Kidney tubule cell (primary cell): ENCODE results near the gene PRKN.
"Not testable (repeated sequence)": the region's sequence is repeated elsewhere in the genome, so short reads cannot be mapped to it uniquely, and the experiment has no call there.

Experiments
- DNase-seq: peaks from one replicate; pipeline ENCODE4 v3.0.0-alpha.2; 2018; ENCODE audit warnings: low spot score

The PRKN gene

GRCh38 chr6:161894436-161894835 is 833.1 kb downstream of the PRKN start:
- no peak for DNase-seq

GRCh38 chr6:161891542-161891941 is 836.0 kb downstream of the PRKN start:
- no peak for DNase-seq

GRCh38 chr6:161890832-161891297 is 836.7 kb downstream of the PRKN start:
- DNase-seq = no peak

- DNase-seq = no peak
These were observed 837.3 kb downstream of the PRKN start for GRCh38 chr6:161890133-161890831.

- DNase-seq = no peak
These were observed 838.2 kb downstream of the PRKN start for GRCh38 chr6:161889324-161889723.

- not testable (repeated sequence) for DNase-seq
These were observed 841.0 kb downstream of the PRKN start for GRCh38 chr6:161886545-161886944.

GRCh38 chr6:161884782-161885181 is 842.8 kb downstream of the PRKN start:
- no peak for DNase-seq

- no peak for DNase-seq
These were observed 845.3 kb downstream of the PRKN start for GRCh38 chr6:161882196-161882765.

- no peak for DNase-seq
These were observed 847.5 kb downstream of the PRKN start for GRCh38 chr6:161880056-161880455.

GRCh38 chr6:161876231-161876630 is 851.3 kb downstream of the PRKN start:
- DNase-seq = no peak

- no peak for DNase-seq
These were observed 857.2 kb downstream of the PRKN start for GRCh38 chr6:161870236-161870901.

GRCh38 chr6:161869491-161869890 is 858.1 kb downstream of the PRKN start:
- DNase-seq = no peak

- DNase-seq = no peak
These were observed 861.0 kb downstream of the PRKN start for GRCh38 chr6:161866570-161866969.

- DNase-seq = not testable (repeated sequence)
These were observed 866.5 kb downstream of the PRKN start for GRCh38 chr6:161861061-161861460.

GRCh38 chr6:161853657-161854056 is 873.9 kb downstream of the PRKN start:
- no peak for DNase-seq

- DNase-seq = not testable (repeated sequence)
These were observed 876.1 kb downstream of the PRKN start for GRCh38 chr6:161851486-161851885.

- DNase-seq = no peak
These were observed 877.0 kb downstream of the PRKN start for GRCh38 chr6:161850562-161850961.

- no peak for DNase-seq
These were observed 879.9 kb downstream of the PRKN start for GRCh38 chr6:161847628-161848027.

- DNase-seq = no peak
These were observed 882.8 kb downstream of the PRKN start for GRCh38 chr6:161844804-161845203.

- DNase-seq = no peak
These were observed 884.5 kb downstream of the PRKN start for GRCh38 chr6:161843066-161843465.

GRCh38 chr6:161840380-161840779 is 887.2 kb downstream of the PRKN start:
- no peak for DNase-seq

GRCh38 chr6:161838306-161839035 is 889.1 kb downstream of the PRKN start:
- DNase-seq = no peak

GRCh38 chr6:161837854-161838253 is 889.7 kb downstream of the PRKN start:
- peak; percentile 11 for DNase-seq
